OCI-LY1 (cell line): Measurements from ENCODE around the gene CMTM4.

Experiments used
- H2AFZ ChIP-seq: fragments of 200-600 bp; sonication (generic), shearing (Covaris generic); 2 replicates; pipeline ENCODE4 v1.6.0; 2014; ENCODE audit warnings: antibody characterized with exemption, mild to moderate bottlenecking, low read length
- H3F3A ChIP-seq: fragments of 200-600 bp; sonication (generic), shearing (Covaris generic); 2 replicates; pipeline ENCODE4 v1.6.0; 2014; ENCODE audit warnings: mild to moderate bottlenecking, antibody characterized with exemption, low read length, moderate library complexity; ENCODE audit not compliant: insufficient read depth
- H3K27ac ChIP-seq: fragments of 200-600 bp; sonication (generic); 2 replicates; pipeline ENCODE4 v1.5.1; 2014; ENCODE audit warnings: low read length, mixed run types, mild to moderate bottlenecking, low read depth; ENCODE audit not compliant: poor library complexity, severe bottlenecking
- H3K27me3 ChIP-seq: fragments of 200-600 bp; sonication (generic); 2 replicates; pipeline ENCODE4 v1.6.0; 2014; ENCODE audit warnings: antibody characterized with exemption, mild to moderate bottlenecking, low read length, moderate library complexity; ENCODE audit not compliant: insufficient read depth
- H3K36me3 ChIP-seq: fragments of 200-600 bp; sonication (generic); 2 replicates; pipeline ENCODE4 v1.6.1; 2014; ENCODE audit warnings: mild to moderate bottlenecking, antibody characterized with exemption, low read length, moderate library complexity, mixed read lengths; ENCODE audit not compliant: insufficient read depth
- H3K4me1 ChIP-seq: fragments of 200-600 bp; sonication (generic); 2 replicates; pipeline ENCODE4 v1.5.1; 2014; ENCODE audit warnings: mild to moderate bottlenecking, low read length, moderate library complexity; ENCODE audit not compliant: insufficient read depth, severe bottlenecking
- H3K4me2 ChIP-seq: fragments of 200-600 bp; sonication (generic), shearing (Covaris generic); 2 replicates; pipeline ENCODE4 v1.6.1; 2014; ENCODE audit warnings: low read length
- H3K4me3 ChIP-seq: fragments of 200-600 bp; sonication (generic); 2 replicates; pipeline ENCODE4 v1.5.1; 2014; ENCODE audit warnings: low read length, low read depth, mild to moderate bottlenecking, mixed read lengths; ENCODE audit not compliant: poor library complexity, severe bottlenecking
- H3K79me2 ChIP-seq: fragments of 200-600 bp; shearing (Covaris generic); 2 replicates; pipeline ENCODE4 v1.6.1; 2016; ENCODE audit warnings: mixed run types, low read length, mixed read lengths; ENCODE audit not compliant: insufficient read depth
- H3K9ac ChIP-seq: fragments of 200-600 bp; sonication (generic), shearing (Covaris generic); 2 replicates; pipeline ENCODE4 v1.6.1; 2014; ENCODE audit warnings: mild to moderate bottlenecking, low read length, mixed read lengths
- H3K9me2 ChIP-seq: fragments of 200-600 bp; sonication (generic), shearing (Covaris generic); 2 replicates; pipeline ENCODE4 v1.6.1; 2014; ENCODE audit warnings: low read depth, mild to moderate bottlenecking, low read length, mixed read lengths
- H3K9me3 ChIP-seq: fragments of 200-600 bp; shearing (Covaris generic); 2 replicates; pipeline ENCODE4 v1.6.1; 2014; ENCODE audit warnings: low read length, mixed read lengths
- H4K20me1 ChIP-seq: fragments of 200-600 bp; sonication (generic), shearing (Covaris generic); 2 replicates; pipeline ENCODE4 v1.6.0; 2016; ENCODE audit warnings: mild to moderate bottlenecking, low read length; ENCODE audit not compliant: insufficient read depth
- CTCF ChIP-seq: fragments of 200-600 bp; sonication (generic), shearing (Covaris generic); IDR thresholded peaks from 2 replicates; pipeline ENCODE4 v1.5.1; 2017; ENCODE audit warnings: mild to moderate bottlenecking, antibody characterized with exemption, low read length, moderate library complexity, mixed read lengths
- EZH2 ChIP-seq: fragments of 200-600 bp; sonication (generic), shearing (Covaris generic); IDR thresholded peaks from 2 replicates; pipeline ENCODE4 v1.8.0; 2017; ENCODE audit warnings: borderline replicate concordance, mixed run types, mild to moderate bottlenecking, antibody characterized with exemption, low read length, moderate library complexity, mixed read lengths

Gene CMTM4

GRCh38 chr16:66652661-66653360 is 43.7 kb downstream of the CMTM4 start:
- no peak overlapping the region for H3K9ac ChIP-seq
- H3K4me2 ChIP-seq = no peak overlapping the region
- TF ChIP-seq EZH2 (no peak), CTCF (no peak)

GRCh38 chr16:66651965-66652364 is 44.6 kb downstream of the CMTM4 start:
- H3K79me2 ChIP-seq = no peaks in the 10 kb centered on the region
- TF ChIP-seq EZH2 (no peak), CTCF (no peak)
- H3K9me3 ChIP-seq = no peaks in the 10 kb centered on the region
- peaks cover 3% of the 10 kb centered on the region for H3K4me1 ChIP-seq
- H3K4me3 ChIP-seq = no peak overlapping the region
- no peak overlapping the region for H3K4me2 ChIP-seq
- H3K9ac ChIP-seq = no peak overlapping the region
- no peak overlapping the region for H2AFZ ChIP-seq
- no peaks in the 10 kb centered on the region for H3K9me2 ChIP-seq
- no peak overlapping the region for H3K27ac ChIP-seq
- no peaks in the 10 kb centered on the region for H4K20me1 ChIP-seq
- H3F3A ChIP-seq = no peaks in the 10 kb centered on the region
- no peaks in the 10 kb centered on the region for H3K36me3 ChIP-seq
- no peaks in the 10 kb centered on the region for H3K27me3 ChIP-seq

More at GRCh38 chr16:66652661-66653360, 43.7 kb downstream of the CMTM4 start:
- H3K9me3 ChIP-seq = no peaks in the 10 kb centered on the region
- H3K9me2 ChIP-seq = no peaks in the 10 kb centered on the region
- no peaks in the 10 kb centered on the region for H3K27me3 ChIP-seq
- H2AFZ ChIP-seq = no peak overlapping the region
- H3K79me2 ChIP-seq = no peaks in the 10 kb centered on the region
- no peak overlapping the region for H3K4me3 ChIP-seq
- H3K36me3 ChIP-seq = no peaks in the 10 kb centered on the region
- no peak overlapping the region for H3K27ac ChIP-seq
- no peaks in the 10 kb centered on the region for H4K20me1 ChIP-seq
- no peaks in the 10 kb centered on the region for H3F3A ChIP-seq
- peaks cover 3% of the 10 kb centered on the region for H3K4me1 ChIP-seq

GRCh38 chr16:66651474-66651765 is 45.1 kb downstream of the CMTM4 start:
- H3K4me3 ChIP-seq = no peak overlapping the region

More at GRCh38 chr16:66651474-66651765, 45.1 kb downstream of the CMTM4 start:
- no peaks in the 10 kb centered on the region for H4K20me1 ChIP-seq
- peak overlapping the region; percentile 25; the same call in 1 of the 2 replicates for H3K4me2 ChIP-seq
- H3K36me3 ChIP-seq = no peaks in the 10 kb centered on the region
- no peaks in the 10 kb centered on the region for H3K9me3 ChIP-seq
- no peaks in the 10 kb centered on the region for H3K79me2 ChIP-seq
- no peak overlapping the region for H2AFZ ChIP-seq
- no peaks in the 10 kb centered on the region for H3K9me2 ChIP-seq
- H3K9ac ChIP-seq = no peak overlapping the region
- no peaks in the 10 kb centered on the region for H3K27me3 ChIP-seq
- TF ChIP-seq CTCF = no peak
- TF ChIP-seq EZH2 = no peak
- no peak overlapping the region for H3K27ac ChIP-seq
- H3F3A ChIP-seq = no peaks in the 10 kb centered on the region
- H3K4me1 ChIP-seq = peaks cover 3% of the 10 kb centered on the region
